ENCODE measurements around the gene FAM174A. TPM values are rescaled to one million over a fixed set of nuclear protein-coding genes. Genes with fewer than 3 reads are reported as not detected.

FAM174A gene
- total RNA-seq, 1 experiment from 2014 or later = 6.4 TPM

DNA sequence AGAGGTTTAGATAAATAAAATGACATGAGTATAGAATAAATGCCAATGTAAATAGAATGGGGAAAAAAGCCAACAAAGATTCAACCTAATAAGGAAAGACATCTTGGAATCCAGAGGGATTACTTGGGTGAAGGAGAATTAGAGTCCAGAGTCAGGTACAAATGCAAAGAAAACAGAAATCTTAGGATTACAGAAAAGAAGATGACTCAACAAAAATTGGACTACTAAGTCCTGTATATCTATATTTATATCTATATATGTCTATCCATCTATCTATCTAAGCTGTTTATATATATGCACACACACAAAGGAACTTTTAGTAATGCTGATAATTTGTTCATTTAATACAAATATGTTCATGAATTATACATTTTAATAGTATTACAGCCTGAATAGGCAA is 27.6 kb downstream of the FAM174A start (continued):
- TF ChIP-seq, protein P1, sequence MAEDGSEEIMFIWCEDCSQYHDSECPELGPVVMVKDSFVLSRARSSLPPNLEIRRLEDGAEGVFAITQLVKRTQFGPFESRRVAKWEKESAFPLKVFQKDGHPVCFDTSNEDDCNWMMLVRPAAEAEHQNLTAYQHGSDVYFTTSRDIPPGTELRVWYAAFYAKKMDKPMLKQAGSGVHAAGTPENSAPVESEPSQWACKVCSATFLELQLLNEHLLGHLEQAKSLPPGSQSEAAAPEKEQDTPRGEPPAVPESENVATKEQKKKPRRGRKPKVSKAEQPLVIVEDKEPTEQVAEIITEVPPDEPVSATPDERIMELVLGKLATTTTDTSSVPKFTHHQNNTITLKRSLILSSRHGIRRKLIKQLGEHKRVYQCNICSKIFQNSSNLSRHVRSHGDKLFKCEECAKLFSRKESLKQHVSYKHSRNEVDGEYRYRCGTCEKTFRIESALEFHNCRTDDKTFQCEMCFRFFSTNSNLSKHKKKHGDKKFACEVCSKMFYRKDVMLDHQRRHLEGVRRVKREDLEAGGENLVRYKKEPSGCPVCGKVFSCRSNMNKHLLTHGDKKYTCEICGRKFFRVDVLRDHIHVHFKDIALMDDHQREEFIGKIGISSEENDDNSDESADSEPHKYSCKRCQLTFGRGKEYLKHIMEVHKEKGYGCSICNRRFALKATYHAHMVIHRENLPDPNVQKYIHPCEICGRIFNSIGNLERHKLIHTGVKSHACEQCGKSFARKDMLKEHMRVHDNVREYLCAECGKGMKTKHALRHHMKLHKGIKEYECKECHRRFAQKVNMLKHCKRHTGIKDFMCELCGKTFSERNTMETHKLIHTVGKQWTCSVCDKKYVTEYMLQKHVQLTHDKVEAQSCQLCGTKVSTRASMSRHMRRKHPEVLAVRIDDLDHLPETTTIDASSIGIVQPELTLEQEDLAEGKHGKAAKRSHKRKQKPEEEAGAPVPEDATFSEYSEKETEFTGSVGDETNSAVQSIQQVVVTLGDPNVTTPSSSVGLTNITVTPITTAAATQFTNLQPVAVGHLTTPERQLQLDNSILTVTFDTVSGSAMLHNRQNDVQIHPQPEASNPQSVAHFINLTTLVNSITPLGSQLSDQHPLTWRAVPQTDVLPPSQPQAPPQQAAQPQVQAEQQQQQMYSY (CRISPR knock-in tag; IDR thresholded peaks at IDR 0.05) = no peak
- TF ChIP-seq, protein P2, sequence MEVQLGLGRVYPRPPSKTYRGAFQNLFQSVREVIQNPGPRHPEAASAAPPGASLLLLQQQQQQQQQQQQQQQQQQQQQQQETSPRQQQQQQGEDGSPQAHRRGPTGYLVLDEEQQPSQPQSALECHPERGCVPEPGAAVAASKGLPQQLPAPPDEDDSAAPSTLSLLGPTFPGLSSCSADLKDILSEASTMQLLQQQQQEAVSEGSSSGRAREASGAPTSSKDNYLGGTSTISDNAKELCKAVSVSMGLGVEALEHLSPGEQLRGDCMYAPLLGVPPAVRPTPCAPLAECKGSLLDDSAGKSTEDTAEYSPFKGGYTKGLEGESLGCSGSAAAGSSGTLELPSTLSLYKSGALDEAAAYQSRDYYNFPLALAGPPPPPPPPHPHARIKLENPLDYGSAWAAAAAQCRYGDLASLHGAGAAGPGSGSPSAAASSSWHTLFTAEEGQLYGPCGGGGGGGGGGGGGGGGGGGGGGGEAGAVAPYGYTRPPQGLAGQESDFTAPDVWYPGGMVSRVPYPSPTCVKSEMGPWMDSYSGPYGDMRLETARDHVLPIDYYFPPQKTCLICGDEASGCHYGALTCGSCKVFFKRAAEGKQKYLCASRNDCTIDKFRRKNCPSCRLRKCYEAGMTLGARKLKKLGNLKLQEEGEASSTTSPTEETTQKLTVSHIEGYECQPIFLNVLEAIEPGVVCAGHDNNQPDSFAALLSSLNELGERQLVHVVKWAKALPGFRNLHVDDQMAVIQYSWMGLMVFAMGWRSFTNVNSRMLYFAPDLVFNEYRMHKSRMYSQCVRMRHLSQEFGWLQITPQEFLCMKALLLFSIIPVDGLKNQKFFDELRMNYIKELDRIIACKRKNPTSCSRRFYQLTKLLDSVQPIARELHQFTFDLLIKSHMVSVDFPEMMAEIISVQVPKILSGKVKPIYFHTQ (CRISPR knock-in tag; IDR thresholded peaks at IDR 0.05) = no peak
- TF ChIP-seq PRRX2 (CRISPR knock-in tag; IDR thresholded peaks at IDR 0.05) = no peak
- TF ChIP-seq, protein P3, sequence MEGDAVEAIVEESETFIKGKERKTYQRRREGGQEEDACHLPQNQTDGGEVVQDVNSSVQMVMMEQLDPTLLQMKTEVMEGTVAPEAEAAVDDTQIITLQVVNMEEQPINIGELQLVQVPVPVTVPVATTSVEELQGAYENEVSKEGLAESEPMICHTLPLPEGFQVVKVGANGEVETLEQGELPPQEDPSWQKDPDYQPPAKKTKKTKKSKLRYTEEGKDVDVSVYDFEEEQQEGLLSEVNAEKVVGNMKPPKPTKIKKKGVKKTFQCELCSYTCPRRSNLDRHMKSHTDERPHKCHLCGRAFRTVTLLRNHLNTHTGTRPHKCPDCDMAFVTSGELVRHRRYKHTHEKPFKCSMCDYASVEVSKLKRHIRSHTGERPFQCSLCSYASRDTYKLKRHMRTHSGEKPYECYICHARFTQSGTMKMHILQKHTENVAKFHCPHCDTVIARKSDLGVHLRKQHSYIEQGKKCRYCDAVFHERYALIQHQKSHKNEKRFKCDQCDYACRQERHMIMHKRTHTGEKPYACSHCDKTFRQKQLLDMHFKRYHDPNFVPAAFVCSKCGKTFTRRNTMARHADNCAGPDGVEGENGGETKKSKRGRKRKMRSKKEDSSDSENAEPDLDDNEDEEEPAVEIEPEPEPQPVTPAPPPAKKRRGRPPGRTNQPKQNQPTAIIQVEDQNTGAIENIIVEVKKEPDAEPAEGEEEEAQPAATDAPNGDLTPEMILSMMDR (IDR thresholded peaks at IDR 0.05) = no peak
- TF ChIP-seq, protein P4, sequence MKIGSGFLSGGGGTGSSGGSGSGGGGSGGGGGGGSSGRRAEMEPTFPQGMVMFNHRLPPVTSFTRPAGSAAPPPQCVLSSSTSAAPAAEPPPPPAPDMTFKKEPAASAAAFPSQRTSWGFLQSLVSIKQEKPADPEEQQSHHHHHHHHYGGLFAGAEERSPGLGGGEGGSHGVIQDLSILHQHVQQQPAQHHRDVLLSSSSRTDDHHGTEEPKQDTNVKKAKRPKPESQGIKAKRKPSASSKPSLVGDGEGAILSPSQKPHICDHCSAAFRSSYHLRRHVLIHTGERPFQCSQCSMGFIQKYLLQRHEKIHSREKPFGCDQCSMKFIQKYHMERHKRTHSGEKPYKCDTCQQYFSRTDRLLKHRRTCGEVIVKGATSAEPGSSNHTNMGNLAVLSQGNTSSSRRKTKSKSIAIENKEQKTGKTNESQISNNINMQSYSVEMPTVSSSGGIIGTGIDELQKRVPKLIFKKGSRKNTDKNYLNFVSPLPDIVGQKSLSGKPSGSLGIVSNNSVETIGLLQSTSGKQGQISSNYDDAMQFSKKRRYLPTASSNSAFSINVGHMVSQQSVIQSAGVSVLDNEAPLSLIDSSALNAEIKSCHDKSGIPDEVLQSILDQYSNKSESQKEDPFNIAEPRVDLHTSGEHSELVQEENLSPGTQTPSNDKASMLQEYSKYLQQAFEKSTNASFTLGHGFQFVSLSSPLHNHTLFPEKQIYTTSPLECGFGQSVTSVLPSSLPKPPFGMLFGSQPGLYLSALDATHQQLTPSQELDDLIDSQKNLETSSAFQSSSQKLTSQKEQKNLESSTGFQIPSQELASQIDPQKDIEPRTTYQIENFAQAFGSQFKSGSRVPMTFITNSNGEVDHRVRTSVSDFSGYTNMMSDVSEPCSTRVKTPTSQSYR (CRISPR knock-in tag; IDR thresholded peaks at IDR 0.05) = no peak
- TF ChIP-seq FOXK1 (CRISPR knock-in tag; IDR thresholded peaks at IDR 0.05) = no peak
- TF ChIP-seq, protein P5, sequence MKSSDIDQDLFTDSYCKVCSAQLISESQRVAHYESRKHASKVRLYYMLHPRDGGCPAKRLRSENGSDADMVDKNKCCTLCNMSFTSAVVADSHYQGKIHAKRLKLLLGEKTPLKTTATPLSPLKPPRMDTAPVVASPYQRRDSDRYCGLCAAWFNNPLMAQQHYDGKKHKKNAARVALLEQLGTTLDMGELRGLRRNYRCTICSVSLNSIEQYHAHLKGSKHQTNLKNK (CRISPR knock-in tag; IDR thresholded peaks at IDR 0.05) = no peak
- TF ChIP-seq ELF4 (CRISPR knock-in tag; IDR thresholded peaks at IDR 0.05; ENCODE audit: low read depth) = no peak

DNA sequence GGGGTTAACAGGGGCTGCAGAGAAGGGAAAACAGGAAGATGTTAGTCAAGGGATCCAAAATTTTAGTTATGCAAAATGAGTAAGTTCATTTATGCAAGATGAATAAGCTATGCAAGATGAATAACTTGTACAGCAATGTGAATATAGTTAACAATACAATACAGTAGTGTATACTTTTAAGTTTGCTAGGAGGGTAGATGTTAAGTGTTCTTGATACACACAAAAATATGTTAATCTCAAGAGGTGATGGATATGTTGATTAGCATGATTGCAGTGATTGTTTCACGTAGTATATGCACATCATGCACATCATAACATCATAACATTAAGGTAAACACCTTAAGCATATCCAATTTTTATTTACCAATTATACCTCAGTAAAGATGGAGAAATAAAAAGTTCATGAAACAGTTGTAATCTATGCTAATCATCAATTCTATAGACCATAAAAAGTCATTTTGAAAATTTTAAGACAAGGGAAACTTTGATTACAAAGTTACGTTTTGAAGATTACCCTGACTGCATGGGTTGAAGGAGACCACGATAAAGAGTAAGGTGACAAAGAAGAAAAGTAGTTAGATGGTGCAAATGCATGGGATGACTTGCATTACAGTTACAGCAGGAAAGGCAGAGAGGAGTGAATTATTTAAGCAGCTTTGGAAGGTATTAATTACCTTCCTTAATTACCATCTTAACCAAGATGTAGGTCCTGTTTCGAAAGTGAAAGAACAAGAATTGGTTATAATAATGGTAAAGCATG is 31.4 kb downstream of the FAM174A start:
- Mint-ChIP-seq H3K4me1 (no peaks in the 10 kb centered on the region), H3K27ac (no peak overlapping the region; the same call in 1 of the 2 replicates), H3K36me3 (no peaks in the 10 kb centered on the region), H3K4me3 (no peak overlapping the region), H3K9me3 (no peaks in the 10 kb centered on the region), H3K27me3 (ENCODE audit: low read depth) (no peaks in the 10 kb centered on the region)
- no peak for ATAC-seq
- CTCF ChIA-PET = no interaction called here
- POLR2A ChIA-PET = no interaction called here
- no peak for DNase-seq (ENCODE audit: low spot score)
- no peak for TF ChIP-seq GTF2I (CRISPR knock-in tag; conservative IDR thresholded peaks at IDR 0.05)
- no peak for TF ChIP-seq ZNF423 (CRISPR knock-in tag; IDR thresholded peaks at IDR 0.05)
- TF ChIP-seq ZNF232 (CRISPR knock-in tag; IDR thresholded peaks at IDR 0.05) = no peak
- TF ChIP-seq, protein P6, sequence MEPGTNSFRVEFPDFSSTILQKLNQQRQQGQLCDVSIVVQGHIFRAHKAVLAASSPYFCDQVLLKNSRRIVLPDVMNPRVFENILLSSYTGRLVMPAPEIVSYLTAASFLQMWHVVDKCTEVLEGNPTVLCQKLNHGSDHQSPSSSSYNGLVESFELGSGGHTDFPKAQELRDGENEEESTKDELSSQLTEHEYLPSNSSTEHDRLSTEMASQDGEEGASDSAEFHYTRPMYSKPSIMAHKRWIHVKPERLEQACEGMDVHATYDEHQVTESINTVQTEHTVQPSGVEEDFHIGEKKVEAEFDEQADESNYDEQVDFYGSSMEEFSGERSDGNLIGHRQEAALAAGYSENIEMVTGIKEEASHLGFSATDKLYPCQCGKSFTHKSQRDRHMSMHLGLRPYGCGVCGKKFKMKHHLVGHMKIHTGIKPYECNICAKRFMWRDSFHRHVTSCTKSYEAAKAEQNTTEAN (CRISPR knock-in tag; IDR thresholded peaks at IDR 0.05) = no peak
- no peak for TF ChIP-seq TP53 (CRISPR knock-in tag; IDR thresholded peaks at IDR 0.05)
- TF ChIP-seq, protein P7, sequence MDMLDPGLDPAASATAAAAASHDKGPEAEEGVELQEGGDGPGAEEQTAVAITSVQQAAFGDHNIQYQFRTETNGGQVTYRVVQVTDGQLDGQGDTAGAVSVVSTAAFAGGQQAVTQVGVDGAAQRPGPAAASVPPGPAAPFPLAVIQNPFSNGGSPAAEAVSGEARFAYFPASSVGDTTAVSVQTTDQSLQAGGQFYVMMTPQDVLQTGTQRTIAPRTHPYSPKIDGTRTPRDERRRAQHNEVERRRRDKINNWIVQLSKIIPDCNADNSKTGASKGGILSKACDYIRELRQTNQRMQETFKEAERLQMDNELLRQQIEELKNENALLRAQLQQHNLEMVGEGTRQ (CRISPR knock-in tag; IDR thresholded peaks at IDR 0.05) = no peak
- no peak for TF ChIP-seq KAT7 (CRISPR knock-in tag; IDR thresholded peaks at IDR 0.05; ENCODE audit: borderline replicate concordance)
- TF ChIP-seq ZNF219 (CRISPR knock-in tag; IDR thresholded peaks at IDR 0.05; ENCODE audit: borderline replicate concordance) = no peak
- TF ChIP-seq, protein P2 (CRISPR knock-in tag; IDR thresholded peaks at IDR 0.05) = no peak
- no peak for TF ChIP-seq FOXP1 (CRISPR knock-in tag; IDR thresholded peaks at IDR 0.05; ENCODE audit: borderline replicate concordance)
- TF ChIP-seq ZNF396 (CRISPR knock-in tag; IDR thresholded peaks at IDR 0.05; ENCODE audit: borderline replicate concordance) = no peak

Measured in WTC11 (cell line).